HEK293 (cell line): ENCODE results near the gene FOSB.
A peak's percentile ranks its signal among the peaks of the same experiment; 100 is the strongest.

Experiments
- GLIS1 ChIP-seq: fragments of 450-650 bp; formaldehyde crosslinking; IDR thresholded peaks from 2 replicates; pipeline ENCODE4 v1.5.1; 2016; ENCODE audit warnings: missing biosample characterization, missing genetic modification characterization
- PRDM2 ChIP-seq: fragments of 450-650 bp; formaldehyde crosslinking; IDR thresholded peaks from 2 replicates; pipeline ENCODE4 v1.5.1; 2016; ENCODE audit warnings: missing biosample characterization, missing genetic modification characterization, borderline replicate concordance
- REPIN1 ChIP-seq: fragments of 450-650 bp; formaldehyde crosslinking; IDR thresholded peaks from 2 replicates; pipeline ENCODE4 v1.5.1; 2017; ENCODE audit warnings: missing biosample characterization, missing genetic modification characterization, low read depth
- SALL2 ChIP-seq: fragments of 450-650 bp; formaldehyde crosslinking; IDR thresholded peaks from 2 replicates; pipeline ENCODE4 v1.5.0; 2017; ENCODE audit warnings: missing biosample characterization, mild to moderate bottlenecking, missing genetic modification characterization, borderline replicate concordance
- ZIC2 ChIP-seq: fragments of 450-650 bp; formaldehyde crosslinking; IDR thresholded peaks from 2 replicates; pipeline ENCODE4 v1.5.1; 2016; ENCODE audit warnings: missing biosample characterization, missing genetic modification characterization
- ZNF19 ChIP-seq: fragments of 450-650 bp; formaldehyde crosslinking; IDR thresholded peaks from 2 replicates; pipeline ENCODE4; 2016; ENCODE audit warnings: missing biosample characterization, missing genetic modification characterization, low read depth
- ZNF404 ChIP-seq: fragments of 450-650 bp; formaldehyde crosslinking; IDR thresholded peaks from 2 replicates; pipeline ENCODE4 v1.5.1; 2017; ENCODE audit warnings: missing biosample characterization, missing genetic modification characterization
- ZNF449 ChIP-seq: fragments of 450-650 bp; formaldehyde crosslinking; IDR thresholded peaks from 2 replicates; pipeline ENCODE4 v1.5.1; 2017; ENCODE audit warnings: missing biosample characterization, mild to moderate bottlenecking, missing genetic modification characterization, moderate library complexity
- ZNF473 ChIP-seq: fragments of 450-650 bp; formaldehyde crosslinking; IDR thresholded peaks from 2 replicates; pipeline ENCODE4 v1.5.1; 2017; ENCODE audit warnings: missing biosample characterization, missing genetic modification characterization
- ZNF48 ChIP-seq: fragments of 450-650 bp; formaldehyde crosslinking; IDR thresholded peaks from 2 replicates; pipeline ENCODE4 v1.5.1; 2016; ENCODE audit warnings: missing biosample characterization, missing genetic modification characterization
- ZNF514 ChIP-seq: fragments of 450-650 bp; formaldehyde crosslinking; IDR thresholded peaks from 2 replicates; pipeline ENCODE4 v1.5.1; 2016; ENCODE audit warnings: missing biosample characterization, missing genetic modification characterization
- ZNF530 ChIP-seq: fragments of 450-650 bp; formaldehyde crosslinking; IDR thresholded peaks from 2 replicates; pipeline ENCODE4 v1.5.1; 2016; ENCODE audit warnings: low read depth, missing biosample characterization, missing genetic modification characterization
- ZNF560 ChIP-seq: fragments of 450-650 bp; formaldehyde crosslinking; IDR thresholded peaks from 2 replicates; pipeline ENCODE4 v1.5.1; 2017; ENCODE audit warnings: missing biosample characterization, missing genetic modification characterization, borderline replicate concordance
- ZNF707 ChIP-seq: fragments of 450-650 bp; formaldehyde crosslinking; IDR thresholded peaks from 2 replicates; pipeline ENCODE4 v1.5.1; 2016; ENCODE audit warnings: missing biosample characterization, missing genetic modification characterization
- ZNF776 ChIP-seq: fragments of 450-650 bp; formaldehyde crosslinking; IDR thresholded peaks from 2 replicates; pipeline ENCODE4 v1.5.0; 2017; ENCODE audit warnings: missing biosample characterization, missing genetic modification characterization, borderline replicate concordance
- ZNF777 ChIP-seq: fragments of 450-650 bp; formaldehyde crosslinking; IDR thresholded peaks from 2 replicates; pipeline ENCODE4 v1.5.1; 2017; ENCODE audit warnings: missing biosample characterization, missing genetic modification characterization, borderline replicate concordance
- ZNF791 ChIP-seq: fragments of 450-650 bp; formaldehyde crosslinking; IDR thresholded peaks from 2 replicates; pipeline ENCODE4 v1.5.1; 2016; ENCODE audit warnings: missing biosample characterization, missing genetic modification characterization
- ZNF792 ChIP-seq: fragments of 450-650 bp; formaldehyde crosslinking; IDR thresholded peaks from 2 replicates; pipeline ENCODE4 v1.5.1; 2016; ENCODE audit warnings: missing biosample characterization, missing genetic modification characterization
- ZNF830 ChIP-seq: fragments of 450-650 bp; IDR thresholded peaks from 2 replicates; pipeline ENCODE4 v1.5.0; 2018; ENCODE audit warnings: missing biosample characterization, missing genetic modification characterization, low read depth, mild to moderate bottlenecking, moderate library complexity
- ZSCAN5A ChIP-seq: fragments of 450-650 bp; formaldehyde crosslinking; IDR thresholded peaks from 2 replicates; pipeline ENCODE4 v1.5.1; 2016; ENCODE audit warnings: missing biosample characterization, missing genetic modification characterization
- TF ChIP-seq, protein P1 (sequence below): IDR thresholded peaks from 2 replicates; pipeline ENCODE4 v1.6.1; 2011; ENCODE audit warnings: mild to moderate bottlenecking, low read depth, low read length, borderline replicate concordance
- TF ChIP-seq, protein P2 (sequence below): fragments of 450-650 bp; formaldehyde crosslinking; IDR thresholded peaks from 2 replicates; pipeline ENCODE4 v1.5.0; 2017; ENCODE audit warnings: missing biosample characterization, missing genetic modification characterization, borderline replicate concordance
- TF ChIP-seq, protein P3 (sequence below): sonication (generic); formaldehyde crosslinking; IDR thresholded peaks from 2 replicates; pipeline ENCODE4 v1.8.1; 2022; ENCODE audit warnings: mild to moderate bottlenecking, moderate library complexity, missing genetic modification reagents
- TF ChIP-seq, protein P4 (sequence below): fragments of 450-650 bp; formaldehyde crosslinking; IDR thresholded peaks from 2 replicates; pipeline ENCODE4 v1.5.1; 2017; ENCODE audit warnings: missing biosample characterization, missing genetic modification characterization

Gene FOSB

GRCh38 chr19:45423589-45424190 lies 44.1 kb upstream of the FOSB start, which contains the start of gene ERCC1 (continued):
- peak; percentile 53 for TF ChIP-seq ZNF449 (tag by site-specific recombination)
- TF ChIP-seq ZNF830 (tag by site-specific recombination): no peak
- no peak; the same call in 1 of the 2 replicates for TF ChIP-seq REPIN1
- TF ChIP-seq ZNF514 (tag by site-specific recombination): no peak
- TF ChIP-seq ZNF473 (tag by site-specific recombination): no peak
- TF ChIP-seq ZNF48: no peak
- no peak for TF ChIP-seq ZNF777 (tag by site-specific recombination)
- TF ChIP-seq, protein P1, sequence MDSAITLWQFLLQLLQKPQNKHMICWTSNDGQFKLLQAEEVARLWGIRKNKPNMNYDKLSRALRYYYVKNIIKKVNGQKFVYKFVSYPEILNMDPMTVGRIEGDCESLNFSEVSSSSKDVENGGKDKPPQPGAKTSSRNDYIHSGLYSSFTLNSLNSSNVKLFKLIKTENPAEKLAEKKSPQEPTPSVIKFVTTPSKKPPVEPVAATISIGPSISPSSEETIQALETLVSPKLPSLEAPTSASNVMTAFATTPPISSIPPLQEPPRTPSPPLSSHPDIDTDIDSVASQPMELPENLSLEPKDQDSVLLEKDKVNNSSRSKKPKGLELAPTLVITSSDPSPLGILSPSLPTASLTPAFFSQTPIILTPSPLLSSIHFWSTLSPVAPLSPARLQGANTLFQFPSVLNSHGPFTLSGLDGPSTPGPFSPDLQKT: no peak; the same call in 1 of the 2 replicates
- no peak for TF ChIP-seq ZNF792 (tag by site-specific recombination)
- peak; percentile 64 for TF ChIP-seq ZIC2 (tag by site-specific recombination)
- no peak for TF ChIP-seq ZSCAN5A (tag by site-specific recombination)
- no peak for TF ChIP-seq ZNF707
- TF ChIP-seq, protein P2, sequence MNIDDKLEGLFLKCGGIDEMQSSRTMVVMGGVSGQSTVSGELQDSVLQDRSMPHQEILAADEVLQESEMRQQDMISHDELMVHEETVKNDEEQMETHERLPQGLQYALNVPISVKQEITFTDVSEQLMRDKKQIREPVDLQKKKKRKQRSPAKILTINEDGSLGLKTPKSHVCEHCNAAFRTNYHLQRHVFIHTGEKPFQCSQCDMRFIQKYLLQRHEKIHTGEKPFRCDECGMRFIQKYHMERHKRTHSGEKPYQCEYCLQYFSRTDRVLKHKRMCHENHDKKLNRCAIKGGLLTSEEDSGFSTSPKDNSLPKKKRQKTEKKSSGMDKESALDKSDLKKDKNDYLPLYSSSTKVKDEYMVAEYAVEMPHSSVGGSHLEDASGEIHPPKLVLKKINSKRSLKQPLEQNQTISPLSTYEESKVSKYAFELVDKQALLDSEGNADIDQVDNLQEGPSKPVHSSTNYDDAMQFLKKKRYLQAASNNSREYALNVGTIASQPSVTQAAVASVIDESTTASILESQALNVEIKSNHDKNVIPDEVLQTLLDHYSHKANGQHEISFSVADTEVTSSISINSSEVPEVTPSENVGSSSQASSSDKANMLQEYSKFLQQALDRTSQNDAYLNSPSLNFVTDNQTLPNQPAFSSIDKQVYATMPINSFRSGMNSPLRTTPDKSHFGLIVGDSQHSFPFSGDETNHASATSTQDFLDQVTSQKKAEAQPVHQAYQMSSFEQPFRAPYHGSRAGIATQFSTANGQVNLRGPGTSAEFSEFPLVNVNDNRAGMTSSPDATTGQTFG: no peak
- no peak for TF ChIP-seq ZNF530
- TF ChIP-seq, protein P3, sequence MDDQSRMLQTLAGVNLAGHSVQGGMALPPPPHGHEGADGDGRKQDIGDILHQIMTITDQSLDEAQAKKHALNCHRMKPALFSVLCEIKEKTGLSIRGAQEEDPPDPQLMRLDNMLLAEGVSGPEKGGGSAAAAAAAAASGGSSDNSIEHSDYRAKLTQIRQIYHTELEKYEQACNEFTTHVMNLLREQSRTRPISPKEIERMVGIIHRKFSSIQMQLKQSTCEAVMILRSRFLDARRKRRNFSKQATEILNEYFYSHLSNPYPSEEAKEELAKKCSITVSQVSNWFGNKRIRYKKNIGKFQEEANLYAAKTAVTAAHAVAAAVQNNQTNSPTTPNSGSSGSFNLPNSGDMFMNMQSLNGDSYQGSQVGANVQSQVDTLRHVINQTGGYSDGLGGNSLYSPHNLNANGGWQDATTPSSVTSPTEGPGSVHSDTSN (CRISPR knock-in tag): peak; percentile 92
- no peak for TF ChIP-seq PRDM2 (tag by site-specific recombination)
- no peak for TF ChIP-seq ZNF404
- TF ChIP-seq ZNF776: no peak
- TF ChIP-seq ZNF560 (tag by site-specific recombination): no peak
- TF ChIP-seq ZNF19 (tag by site-specific recombination): no peak
- TF ChIP-seq GLIS1: peak; percentile 91
- no peak for TF ChIP-seq SALL2 (tag by site-specific recombination)
- no peak for TF ChIP-seq ZNF791 (tag by site-specific recombination)
- TF ChIP-seq, protein P4, sequence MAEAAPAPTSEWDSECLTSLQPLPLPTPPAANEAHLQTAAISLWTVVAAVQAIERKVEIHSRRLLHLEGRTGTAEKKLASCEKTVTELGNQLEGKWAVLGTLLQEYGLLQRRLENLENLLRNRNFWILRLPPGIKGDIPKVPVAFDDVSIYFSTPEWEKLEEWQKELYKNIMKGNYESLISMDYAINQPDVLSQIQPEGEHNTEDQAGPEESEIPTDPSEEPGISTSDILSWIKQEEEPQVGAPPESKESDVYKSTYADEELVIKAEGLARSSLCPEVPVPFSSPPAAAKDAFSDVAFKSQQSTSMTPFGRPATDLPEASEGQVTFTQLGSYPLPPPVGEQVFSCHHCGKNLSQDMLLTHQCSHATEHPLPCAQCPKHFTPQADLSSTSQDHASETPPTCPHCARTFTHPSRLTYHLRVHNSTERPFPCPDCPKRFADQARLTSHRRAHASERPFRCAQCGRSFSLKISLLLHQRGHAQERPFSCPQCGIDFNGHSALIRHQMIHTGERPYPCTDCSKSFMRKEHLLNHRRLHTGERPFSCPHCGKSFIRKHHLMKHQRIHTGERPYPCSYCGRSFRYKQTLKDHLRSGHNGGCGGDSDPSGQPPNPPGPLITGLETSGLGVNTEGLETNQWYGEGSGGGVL (tag by site-specific recombination): no peak
